Right kidney (tissue), 1 donor: ENCODE data around the gene TMEM259.
"Not testable (repeated sequence)": the region's sequence is repeated elsewhere in the genome, so short reads cannot be mapped to it uniquely, and the experiment has no call there.

Experiments used
- DNase-seq: peaks from one replicate; pipeline ENCODE4 v3.0.0-alpha.2; 2016

Gene TMEM259

DNA sequence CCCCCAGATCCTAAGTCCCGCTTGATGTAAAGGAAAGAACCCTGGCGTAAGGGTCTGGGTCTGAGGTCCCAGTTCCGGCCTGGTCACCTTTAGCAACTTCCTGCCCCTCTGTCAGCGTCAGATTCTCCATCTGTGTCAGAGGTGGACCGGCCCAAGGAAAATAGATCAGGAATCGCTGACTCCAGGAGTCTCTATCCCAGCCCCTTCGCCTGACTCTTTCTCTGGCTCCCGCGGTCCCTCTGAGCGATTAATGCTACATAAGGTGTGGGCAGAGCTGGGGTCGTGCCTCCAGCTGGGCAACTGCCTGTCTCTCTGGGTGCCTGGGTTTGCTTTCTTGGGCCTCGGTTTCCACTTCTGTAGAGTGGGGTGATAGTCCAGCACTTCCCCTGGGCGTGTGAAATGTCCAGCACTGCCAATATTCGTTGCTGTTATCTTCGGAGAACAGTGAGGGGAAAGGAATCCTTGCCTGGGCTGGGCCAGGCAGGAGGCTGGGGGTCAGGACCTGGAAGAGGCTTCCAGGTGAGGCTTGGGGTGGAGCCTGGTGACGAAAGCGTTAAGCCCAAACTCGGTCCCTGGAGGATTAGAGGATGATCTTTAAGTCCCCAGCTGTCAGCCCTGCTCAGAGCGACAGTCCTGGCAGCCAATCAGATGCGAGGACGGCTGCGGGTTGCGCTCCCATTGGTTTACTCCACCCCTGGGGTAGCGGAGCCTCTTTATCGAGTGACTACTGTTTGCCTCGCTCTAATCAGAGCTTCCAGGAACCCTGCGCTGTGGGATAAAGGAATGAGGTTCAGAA is 19.8 kb upstream of the TMEM259 start:
- DNase-seq: peak; percentile 75

DNA sequence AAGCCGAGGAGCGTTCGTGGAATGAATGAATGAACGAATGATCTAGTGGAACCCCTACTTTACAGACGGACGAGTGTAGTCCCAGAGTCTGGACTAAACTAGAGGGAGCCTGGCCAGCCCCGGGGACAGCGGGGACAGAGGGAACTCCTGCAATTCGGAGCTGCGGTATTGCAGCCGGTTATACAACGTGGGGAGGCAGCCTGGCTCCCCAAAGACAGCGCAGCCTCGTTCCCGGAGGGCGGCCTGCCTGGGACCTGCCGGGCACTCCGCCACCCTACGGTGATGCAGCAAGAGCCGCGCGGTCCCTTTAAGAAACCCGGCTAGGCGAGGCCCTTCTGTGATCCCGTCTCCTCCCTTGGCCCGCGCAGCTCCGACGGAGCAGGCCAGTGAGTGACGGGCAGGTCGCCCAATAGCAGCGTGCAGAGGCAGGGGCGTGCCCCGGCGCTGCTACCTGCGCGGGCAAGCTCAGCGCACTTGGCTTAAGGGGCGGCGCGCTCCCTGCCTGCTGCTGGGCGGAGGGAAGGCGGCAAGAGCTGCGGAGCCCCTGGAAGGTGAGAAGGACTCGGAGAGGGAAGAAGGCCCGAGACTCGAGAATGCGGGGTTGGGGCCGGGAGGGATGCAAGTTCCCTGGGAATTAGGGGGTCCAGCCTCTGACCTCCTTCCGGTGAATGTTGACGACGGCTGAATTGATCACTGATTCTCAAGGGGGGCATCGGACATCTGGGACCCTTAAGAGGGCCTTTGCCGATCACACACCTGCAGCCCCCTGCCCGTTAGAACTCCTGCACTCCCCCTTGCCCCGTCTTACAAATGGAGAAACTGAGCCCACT is 18.9 kb upstream of the TMEM259 start, which contains the start of gene ABCA7:
ABCA7 (plus strand) TSS at position 462 of the 830 bp plus-strand sequence. CDS start 1,255 bp downstream, outside the sequence.
- DNase-seq: peak; percentile 87

DNA sequence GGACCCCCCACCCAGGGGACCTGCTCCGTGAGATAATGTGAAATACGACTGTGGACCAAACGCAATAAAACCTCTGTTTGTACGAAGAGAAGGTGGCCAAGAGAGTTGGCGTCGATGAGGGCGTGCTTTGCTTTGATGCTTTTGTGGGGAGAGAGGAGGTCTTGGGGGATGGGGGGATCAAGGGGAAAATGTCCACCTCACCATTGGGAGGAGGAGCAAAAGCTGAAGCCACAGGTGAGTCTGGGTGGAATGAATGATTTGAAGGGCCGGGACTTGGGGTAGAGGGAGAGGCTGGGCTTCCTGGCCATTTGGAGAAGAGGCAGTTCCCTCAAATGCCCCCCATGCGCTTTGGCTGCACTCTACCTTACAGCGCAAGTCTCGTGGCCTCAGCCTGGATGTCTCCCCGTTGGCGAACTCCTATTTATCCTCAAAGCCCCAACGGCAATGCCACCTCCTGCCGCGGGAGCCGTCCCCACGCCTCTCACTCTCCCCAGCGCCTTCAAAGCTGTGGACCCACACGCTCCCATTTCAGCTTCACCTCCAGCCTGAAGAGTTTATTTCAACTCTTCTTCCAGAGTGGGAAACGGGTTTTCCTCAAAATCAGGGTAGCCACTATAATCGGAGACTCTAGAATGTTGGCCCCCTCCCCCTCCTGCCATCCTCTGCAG is 18.2 kb upstream of the TMEM259 start:
- no peak for DNase-seq

DNA sequence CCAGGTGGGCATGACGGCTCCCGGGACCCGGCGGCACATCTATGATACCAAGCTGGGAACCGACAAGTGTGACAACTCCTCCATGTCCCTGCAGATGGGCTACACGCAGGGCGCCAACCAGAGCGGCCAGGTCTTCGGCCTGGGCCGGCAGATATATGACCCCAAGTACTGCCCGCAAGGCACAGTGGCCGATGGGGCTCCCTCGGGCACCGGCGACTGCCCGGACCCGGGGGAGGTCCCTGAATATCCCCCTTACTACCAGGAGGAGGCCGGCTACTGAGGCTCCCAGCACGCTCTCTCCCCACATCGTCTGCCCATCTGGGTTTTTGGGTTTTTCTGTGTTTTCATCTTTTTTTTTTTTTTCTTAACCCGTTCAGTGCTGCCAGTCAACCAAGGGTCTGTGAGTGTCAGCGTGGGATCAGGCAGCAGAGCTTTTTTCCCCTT is 16.7 kb upstream of the TMEM259 start:
- DNase-seq: no peak

DNA sequence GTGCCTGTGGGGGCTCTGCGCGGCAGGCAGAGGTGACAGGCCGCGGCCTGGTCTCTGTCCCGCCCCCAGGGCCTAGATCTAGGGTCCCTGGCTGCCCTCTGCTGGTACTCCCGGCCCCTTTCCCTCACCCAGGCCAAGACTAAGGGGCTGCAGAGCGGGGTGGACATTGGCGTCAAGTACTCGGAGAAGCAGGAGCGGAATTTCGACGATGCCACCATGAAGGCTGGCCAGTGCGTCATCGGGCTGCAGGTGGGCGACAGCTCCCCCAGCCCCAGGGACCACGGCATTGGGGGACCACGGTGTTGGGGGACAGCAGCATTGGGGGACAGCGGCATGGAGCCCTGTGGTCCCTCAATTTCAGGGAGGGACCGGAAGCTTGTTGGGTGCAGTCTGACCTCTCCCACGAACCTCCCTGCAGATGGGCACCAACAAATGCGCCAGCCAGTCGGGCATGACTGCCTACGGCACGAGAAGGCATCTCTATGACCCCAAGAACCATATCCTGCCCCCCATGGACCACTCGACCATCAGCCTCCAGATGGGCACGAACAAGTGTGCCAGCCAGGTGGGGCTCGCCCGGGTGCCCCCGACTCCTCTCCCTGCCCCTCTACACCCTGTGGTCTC is 15.2 kb upstream of the TMEM259 start:
- no peak for DNase-seq

DNA sequence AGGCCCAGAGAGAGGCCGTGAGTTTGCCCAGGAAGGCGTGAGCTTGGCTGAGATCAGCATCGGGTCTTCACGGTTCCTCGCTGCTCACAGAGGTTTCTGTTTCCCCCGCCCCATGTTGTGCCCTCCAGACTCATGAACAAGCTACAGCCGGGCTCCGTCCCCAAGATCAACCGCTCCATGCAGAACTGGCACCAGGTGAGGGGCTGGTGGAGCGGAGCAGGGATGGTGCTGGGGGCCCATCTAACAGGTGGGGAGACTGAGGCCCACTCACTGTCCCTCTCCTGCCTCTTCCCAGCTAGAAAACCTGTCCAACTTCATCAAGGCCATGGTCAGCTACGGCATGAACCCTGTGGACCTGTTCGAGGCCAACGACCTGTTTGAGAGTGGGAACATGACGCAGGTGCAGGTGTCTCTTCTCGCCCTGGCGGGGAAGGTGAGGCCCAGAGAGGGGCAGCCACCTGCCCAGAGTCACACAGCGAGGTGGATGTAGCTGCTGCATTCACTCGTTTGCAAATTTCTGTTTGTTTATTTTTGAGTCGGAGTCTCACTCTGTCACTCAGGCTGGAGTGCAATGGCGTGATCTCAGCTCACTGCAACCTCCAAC is 11.4 kb upstream of the TMEM259 start:
- no peak for DNase-seq

DNA sequence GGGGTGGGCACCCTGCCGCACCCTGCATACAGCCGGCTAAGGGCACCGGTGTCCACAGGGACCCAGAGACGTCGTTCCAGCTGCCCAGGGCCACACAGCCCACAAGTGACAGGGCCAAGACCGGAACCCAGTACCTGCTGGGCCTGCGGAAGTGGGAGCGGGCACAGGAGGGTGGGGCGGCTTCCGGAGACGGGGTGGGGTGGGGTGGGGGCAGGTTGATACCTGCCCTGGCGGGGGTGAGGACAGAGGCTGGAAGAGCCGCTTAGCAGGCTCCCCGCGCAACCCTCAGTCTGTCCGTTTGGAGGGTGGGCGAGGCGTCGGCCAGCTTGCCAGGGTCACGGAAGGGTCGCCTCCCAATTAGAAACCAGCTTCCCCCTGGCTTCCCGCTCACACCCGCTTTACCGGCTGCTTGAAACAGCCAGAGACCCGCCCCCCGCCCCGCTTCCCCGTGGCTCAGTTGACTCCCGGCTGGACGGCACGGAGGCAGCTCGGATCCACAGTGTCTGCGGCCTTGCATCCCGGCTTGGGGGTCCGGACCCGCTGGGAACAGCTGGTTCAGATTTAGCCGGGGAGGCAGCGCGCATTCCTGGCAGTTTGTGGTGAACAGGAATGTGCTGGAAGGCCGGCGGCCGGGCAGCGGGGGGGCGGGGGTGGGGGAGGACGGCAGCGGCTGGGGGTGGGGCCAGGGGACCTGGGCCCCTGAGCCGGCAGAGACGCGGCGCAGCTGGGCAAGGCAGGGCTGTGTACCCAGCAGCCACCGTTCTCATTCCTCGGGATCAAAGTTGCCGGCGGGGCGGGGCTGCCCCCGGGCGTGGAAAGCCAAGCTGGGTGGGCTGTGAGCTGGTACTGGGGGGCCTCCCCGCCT is 7.4 kb upstream of the TMEM259 start:
- DNase-seq: peak; percentile 70

DNA sequence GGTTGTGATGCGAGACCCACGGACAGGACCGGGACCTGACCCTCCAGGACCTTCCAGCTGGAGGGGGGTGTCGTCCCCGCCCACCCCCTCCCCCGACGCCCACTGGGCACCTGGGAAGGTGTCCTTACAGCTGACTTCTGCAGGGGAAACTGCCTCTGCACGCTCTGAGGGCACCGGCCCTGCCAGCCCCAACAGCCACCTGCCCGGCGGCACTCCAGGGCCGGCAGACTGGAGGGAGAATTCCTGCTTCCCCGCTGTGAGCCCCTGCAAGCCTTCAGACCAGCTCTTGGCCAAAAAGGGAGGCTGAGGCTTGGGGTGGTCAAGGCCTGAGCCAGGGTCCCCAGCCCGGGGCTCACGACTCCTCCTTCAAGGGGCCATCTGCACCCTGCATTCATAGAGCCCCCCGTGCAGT is 6.7 kb upstream of the TMEM259 start:
- DNase-seq: peak; percentile 42

DNA sequence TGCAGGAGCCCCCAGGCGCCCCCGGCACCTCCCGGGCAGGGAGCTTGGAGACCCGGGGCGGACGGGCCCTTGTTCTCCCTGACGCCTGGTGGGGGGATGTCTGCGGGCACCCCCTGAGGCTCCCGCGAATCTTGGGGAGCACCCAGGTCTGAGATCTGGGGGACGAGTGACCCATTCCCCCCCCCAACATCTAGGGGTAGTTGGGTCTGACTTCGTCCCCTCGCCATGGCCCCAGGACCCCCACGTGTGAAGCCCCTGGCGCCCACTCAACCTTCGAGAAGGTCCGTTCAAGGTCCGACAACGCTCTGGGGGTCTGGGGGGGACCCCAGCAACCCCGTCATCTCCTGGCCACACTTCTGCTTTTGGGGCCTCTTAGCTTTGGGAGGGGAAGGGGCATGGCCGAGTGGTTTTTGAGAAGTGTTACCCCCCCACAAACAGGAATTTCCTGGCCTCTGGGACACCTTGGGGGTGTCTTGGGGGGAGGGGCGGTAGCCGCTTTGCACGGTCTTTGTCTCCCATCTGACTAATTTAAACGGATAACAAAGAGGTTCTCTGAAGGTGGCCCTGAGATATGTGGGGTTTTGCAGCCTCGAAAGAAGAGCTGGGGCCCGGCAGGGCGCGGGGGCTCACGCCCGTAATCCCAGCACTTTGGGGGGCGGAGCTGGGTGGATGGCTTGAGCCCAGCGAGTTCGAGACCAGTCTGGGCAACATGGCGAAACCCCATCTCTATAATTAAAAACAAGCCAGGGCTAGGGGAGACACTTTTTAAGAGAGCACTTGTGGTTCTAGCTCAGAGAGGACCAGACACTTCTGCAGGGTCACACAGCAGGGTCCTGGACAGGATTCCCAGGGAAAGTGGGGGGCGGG is 6.1 kb upstream of the TMEM259 start:
- peak; percentile 75 for DNase-seq

DNA sequence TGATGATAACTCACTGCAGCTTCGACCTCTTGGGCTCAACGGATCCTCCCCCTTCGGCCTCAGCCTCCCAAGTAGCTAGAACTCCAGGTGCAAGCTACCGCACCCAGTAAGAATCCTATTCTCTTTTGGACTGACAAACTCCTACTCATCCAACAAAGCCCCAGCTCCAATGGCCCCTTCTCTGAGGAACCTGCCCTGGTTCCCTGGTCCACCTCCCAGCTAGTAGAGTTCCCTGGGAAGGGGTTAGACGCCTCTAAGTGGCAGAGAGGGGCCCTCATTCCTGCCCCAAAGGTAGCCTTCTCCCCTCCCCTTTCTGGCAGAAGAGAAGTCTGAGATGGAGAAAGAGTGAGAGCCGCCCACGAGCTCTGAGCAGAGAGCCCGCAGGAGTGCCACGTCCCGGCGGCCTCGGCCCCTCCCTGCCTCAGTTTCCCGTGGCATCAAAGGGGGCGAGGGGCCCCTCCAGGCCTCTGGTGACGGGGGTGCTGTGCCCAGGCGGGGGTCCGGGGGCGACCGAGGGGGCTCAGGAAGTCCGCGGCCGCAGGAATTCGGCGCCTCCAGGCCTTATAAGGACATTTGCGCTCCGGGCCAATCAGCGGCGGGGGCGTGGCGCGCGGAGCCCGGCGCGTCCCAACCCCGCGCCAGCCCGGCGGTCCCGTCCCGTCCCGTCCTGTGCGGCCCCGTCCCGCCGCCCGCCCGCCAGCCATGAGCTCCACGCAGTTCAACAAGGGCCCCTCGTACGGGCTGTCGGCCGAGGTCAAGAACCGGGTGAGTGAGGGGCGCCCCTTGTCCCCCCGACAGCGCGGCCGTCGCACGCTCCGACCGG is 5.2 kb upstream of the TMEM259 start, which contains the start of gene CNN2:
CNN2 (plus strand) TSS at position 649 of the 823 bp plus-strand sequence; CDS start at position 703, 54 bp downstream.
- DNase-seq: peak; percentile 77

DNA sequence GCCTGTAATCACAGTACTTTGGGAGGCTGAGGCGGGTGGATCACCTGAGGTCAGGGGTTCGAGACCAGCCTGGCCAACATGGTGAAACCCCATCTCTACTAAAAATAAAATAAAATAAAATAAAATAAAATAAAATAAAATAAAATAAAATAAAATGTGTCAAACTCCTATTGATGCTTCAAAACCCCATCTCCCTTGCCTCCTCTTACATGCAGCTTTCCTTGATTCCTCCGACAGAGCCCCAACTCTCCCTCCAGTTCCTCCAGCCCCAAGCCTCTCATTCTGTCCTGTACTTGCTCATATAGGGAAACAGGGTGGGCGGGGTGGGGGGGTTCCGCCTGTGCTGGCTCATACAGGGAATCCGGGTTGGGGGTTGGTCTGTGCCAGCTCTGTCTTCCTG is 4.2 kb upstream of the TMEM259 start:
- DNase-seq: not testable (repeated sequence)

DNA sequence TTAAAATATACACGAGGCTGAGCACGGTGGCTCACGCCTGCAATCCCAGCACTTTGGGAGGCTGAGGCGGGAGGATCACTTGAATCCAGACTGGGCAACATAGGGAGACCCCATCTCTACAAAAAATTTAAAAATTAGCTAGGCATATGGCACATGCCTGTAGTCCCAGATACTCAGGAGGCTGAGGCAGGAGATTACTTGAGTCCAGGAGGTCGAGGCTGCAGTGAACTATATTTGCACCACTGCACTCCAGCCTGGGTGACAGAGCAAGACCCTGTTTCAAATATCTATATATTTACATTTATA is 2.9 kb upstream of the TMEM259 start:
- DNase-seq: not testable (repeated sequence)

DNA sequence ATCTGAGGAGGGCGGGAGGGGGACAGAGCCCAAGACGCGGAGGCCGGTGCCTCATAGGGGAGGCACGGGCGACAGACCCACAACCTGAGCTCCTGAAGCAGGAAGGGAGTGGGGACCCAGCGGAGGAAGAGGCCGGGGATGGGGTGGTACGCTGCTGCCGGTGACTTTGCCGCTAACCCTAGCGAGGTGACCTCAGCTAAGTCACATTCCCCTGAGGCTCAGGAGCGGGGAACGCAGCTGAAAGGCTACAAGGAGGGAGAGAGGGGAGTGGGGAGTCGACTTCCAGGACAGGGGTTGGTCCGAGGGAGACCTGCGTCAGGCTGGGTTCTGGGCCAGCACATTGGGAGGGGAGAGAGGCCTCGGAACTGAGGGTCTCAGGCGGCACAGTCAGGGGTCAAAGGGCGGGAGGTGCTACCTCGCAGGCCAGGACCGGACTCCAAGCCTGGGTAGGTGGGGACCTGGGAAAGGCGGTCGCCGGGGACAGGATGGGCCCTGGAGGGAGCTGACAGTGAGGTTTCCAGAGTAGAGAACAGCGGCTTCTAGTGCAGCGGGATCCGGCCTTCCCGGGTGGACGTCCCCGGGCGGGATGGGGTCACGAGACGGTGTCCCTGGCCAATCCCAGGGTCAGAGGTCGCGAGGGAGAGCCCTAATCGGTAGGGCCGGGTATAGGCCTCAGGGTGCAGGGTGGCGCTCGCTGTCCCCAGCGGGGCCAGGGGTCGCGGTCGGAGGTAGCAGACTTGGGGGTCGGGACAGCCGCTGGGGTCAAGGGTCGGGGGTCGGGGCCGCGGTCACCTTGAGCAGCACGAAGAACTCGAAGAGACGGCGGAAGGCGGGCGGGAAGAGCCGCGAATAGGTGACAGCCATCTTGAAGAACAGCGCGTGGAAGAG is 699 bp downstream of the TMEM259 start:
- DNase-seq: no peak

DNA sequence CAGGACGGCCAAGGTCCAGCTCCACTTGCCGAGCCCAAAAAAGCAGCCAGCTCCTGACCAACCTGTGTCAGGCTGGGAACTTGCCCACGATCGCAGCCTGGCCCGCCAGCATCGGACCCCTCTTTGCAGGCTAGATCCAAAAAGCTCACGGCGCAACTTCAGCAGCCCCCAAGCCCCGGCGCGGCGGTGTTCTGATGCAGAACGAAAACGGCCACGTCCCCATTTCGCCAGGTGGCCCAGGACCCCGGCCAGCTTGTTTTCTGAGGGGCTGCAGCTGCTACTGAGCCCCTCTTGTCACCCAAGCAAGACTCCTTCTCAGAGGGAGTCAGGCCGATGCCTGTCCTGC is 1.3 kb downstream of the TMEM259 start:
- no peak for DNase-seq

DNA sequence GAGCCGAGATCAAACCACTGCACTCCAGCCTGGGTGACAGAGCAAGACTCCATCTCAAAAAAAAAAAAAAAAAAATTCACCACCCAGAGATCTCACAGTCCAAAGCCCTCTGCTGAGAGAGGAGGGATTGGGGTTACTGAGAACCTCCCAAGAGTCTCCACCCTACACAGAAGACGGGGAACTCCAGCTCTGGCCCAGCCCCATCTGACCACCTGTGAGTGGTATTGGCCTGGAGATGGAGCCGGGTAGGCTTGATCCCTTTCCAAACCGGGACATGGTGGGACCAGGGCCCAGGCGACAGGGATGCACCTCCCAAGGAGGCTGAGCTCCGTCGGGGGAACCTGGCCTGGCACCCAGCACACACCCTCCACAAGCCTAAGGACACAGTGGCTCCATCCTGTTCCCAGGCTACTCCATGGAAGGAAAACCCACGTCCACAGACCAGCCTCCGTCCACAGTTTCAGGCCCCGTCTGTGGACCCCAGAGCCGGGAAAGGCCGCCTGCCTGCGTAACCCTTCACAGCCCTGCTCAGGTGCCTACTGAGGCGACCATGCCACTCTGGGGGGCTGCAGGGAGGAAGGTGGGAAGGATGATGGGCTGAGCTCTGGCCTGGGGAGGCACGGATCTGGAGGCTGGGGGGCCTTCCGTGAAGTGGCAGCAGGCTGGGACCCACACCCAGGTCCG is 1.8 kb downstream of the TMEM259 start:
- no peak for DNase-seq

DNA sequence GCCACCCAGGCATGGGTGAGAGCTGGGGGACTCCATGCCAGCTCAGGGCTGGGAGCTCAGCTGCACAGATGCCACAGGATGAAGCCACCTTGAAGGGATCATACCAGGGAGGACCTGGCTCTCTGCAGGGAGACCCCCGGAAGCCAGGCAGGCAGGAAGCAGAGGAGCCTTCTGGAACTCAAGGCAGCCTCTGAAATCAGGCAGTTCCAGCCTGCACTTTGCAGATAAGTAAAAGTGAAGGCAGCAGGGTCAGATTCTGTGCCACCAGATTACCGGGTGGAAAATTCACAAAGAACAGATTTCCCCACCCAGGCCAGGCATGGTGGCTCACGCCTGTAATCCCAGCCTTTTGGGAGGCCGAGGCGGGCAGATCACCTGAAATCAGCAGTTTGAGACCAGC is 2.5 kb downstream of the TMEM259 start:
- no peak for DNase-seq

DNA sequence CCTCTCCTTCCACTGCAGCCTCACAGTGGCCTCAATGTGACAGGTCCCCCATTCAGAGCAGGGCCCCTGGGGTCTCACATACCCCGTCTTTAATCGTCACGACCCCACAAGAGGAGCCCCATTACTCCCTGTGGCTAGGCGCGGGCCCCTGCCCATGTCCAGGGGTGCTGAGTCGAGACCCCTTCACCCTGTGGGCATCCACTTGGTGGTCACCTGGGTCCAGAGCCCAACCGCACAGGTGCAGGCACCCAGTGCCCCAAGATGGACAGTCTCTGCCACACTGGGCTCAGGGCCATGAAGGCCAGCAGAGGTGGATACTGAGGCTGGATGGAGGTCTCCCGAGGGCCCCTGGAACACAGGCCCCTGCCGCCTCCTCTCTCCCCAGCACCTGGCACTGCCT is 3.0 kb downstream of the TMEM259 start:
- DNase-seq: no peak
